ENCODE results near the gene CLASP1. TPM values are rescaled to one million over a fixed set of nuclear protein-coding genes. Genes with fewer than 3 reads are reported as not detected.

Gene CLASP1
- total and polyA plus RNA-seq, 4 donors: 7.5 to 50.0 (median 21.9) TPM

DNA sequence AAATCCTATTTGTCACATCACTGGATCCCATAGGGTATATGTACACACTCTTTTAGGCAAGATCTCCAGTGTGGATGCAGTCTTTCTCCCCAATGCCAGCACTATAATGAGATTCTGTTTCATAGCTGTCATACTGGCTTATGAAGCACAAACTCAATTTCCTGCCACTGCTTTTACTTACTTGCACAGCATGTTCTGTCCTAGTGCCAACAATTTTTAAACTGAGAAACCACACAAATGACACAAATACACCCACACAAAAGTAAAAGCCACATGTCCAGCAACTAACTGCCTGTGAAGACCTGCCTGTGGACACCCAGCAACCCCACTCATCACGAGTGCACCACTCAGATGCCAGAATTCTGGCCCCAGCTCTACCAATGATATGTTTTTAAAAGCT, 148.2 kb downstream of the CLASP1 start:
- WGBS: 92% methylated on average over 1 of the region's 1 CpG
- no peak overlapping the region for H3K27ac ChIP-seq (ENCODE audit: low read depth in 1 of 2, low read length in 2 of 2)
- H3K9ac ChIP-seq (ENCODE audit: low read depth in 1 of 2, low read length in 2 of 2): no peak overlapping the region
- no peak for DNase-seq (ENCODE audit: low spot score)
- no peaks in the 10 kb centered on the region for H3K9me3 ChIP-seq (ENCODE audit: control insufficient read depth in 4 of 4, low read length in 3 of 4)
- H3K27me3 ChIP-seq (ENCODE audit: control insufficient read depth in 4 of 4, insufficient read depth in 4 of 4, low read length in 3 of 4): no peaks in the 10 kb centered on the region
- no peak for TF ChIP-seq FOXA2 (IDR thresholded peaks at IDR 0.05)
- TF ChIP-seq, protein P1, sequence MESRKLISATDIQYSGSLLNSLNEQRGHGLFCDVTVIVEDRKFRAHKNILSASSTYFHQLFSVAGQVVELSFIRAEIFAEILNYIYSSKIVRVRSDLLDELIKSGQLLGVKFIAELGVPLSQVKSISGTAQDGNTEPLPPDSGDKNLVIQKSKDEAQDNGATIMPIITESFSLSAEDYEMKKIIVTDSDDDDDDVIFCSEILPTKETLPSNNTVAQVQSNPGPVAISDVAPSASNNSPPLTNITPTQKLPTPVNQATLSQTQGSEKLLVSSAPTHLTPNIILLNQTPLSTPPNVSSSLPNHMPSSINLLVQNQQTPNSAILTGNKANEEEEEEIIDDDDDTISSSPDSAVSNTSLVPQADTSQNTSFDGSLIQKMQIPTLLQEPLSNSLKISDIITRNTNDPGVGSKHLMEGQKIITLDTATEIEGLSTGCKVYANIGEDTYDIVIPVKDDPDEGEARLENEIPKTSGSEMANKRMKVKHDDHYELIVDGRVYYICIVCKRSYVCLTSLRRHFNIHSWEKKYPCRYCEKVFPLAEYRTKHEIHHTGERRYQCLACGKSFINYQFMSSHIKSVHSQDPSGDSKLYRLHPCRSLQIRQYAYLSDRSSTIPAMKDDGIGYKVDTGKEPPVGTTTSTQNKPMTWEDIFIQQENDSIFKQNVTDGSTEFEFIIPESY (IDR thresholded peaks at IDR 0.05): no peak
- TF ChIP-seq FOXA1 (IDR thresholded peaks at IDR 0.05): no peak
- TF ChIP-seq, protein P2, sequence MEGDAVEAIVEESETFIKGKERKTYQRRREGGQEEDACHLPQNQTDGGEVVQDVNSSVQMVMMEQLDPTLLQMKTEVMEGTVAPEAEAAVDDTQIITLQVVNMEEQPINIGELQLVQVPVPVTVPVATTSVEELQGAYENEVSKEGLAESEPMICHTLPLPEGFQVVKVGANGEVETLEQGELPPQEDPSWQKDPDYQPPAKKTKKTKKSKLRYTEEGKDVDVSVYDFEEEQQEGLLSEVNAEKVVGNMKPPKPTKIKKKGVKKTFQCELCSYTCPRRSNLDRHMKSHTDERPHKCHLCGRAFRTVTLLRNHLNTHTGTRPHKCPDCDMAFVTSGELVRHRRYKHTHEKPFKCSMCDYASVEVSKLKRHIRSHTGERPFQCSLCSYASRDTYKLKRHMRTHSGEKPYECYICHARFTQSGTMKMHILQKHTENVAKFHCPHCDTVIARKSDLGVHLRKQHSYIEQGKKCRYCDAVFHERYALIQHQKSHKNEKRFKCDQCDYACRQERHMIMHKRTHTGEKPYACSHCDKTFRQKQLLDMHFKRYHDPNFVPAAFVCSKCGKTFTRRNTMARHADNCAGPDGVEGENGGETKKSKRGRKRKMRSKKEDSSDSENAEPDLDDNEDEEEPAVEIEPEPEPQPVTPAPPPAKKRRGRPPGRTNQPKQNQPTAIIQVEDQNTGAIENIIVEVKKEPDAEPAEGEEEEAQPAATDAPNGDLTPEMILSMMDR (IDR thresholded peaks at IDR 0.05; ENCODE audit: low read depth, low read length, missing input control): no peak
- no peak for TF ChIP-seq RAD21 (IDR thresholded peaks at IDR 0.05)
- no peak for TF ChIP-seq HNF4A (conservative IDR thresholded peaks at IDR 0.05)
- TF ChIP-seq JUND (IDR thresholded peaks at IDR 0.05): no peak
- no peak for TF ChIP-seq TAF1 (conservative IDR thresholded peaks at IDR 0.05)
- no peak for TF ChIP-seq YY1 (IDR thresholded peaks at IDR 0.05)
- TF ChIP-seq, protein P3, sequence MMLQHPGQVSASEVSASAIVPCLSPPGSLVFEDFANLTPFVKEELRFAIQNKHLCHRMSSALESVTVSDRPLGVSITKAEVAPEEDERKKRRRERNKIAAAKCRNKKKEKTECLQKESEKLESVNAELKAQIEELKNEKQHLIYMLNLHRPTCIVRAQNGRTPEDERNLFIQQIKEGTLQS (IDR thresholded peaks at IDR 0.05): no peak
- TF ChIP-seq SP1 (IDR thresholded peaks at IDR 0.05): no peak
- TF ChIP-seq RXRA (IDR thresholded peaks at IDR 0.05): no peak
- TF ChIP-seq HNF4G (IDR thresholded peaks at IDR 0.05): no peak
- TF ChIP-seq, protein P4, sequence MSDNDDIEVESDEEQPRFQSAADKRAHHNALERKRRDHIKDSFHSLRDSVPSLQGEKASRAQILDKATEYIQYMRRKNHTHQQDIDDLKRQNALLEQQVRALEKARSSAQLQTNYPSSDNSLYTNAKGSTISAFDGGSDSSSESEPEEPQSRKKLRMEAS (IDR thresholded peaks at IDR 0.05): no peak
- H3K36me3 ChIP-seq (ENCODE audit: control insufficient read depth in 4 of 4, insufficient read depth in 3 of 4, low read depth in 1 of 4, low read length in 3 of 4): peaks cover 1 to 34% (median 30%) of the 10 kb centered on the region in 4 donors
- H3K4me1 ChIP-seq (ENCODE audit: control insufficient read depth in 4 of 4, insufficient read depth in 4 of 4, low read length in 3 of 4): no peaks in the 10 kb centered on the region
- H3K4me3 ChIP-seq (ENCODE audit: low read depth in 1 of 3, low read length in 3 of 3): no peak overlapping the region

DNA sequence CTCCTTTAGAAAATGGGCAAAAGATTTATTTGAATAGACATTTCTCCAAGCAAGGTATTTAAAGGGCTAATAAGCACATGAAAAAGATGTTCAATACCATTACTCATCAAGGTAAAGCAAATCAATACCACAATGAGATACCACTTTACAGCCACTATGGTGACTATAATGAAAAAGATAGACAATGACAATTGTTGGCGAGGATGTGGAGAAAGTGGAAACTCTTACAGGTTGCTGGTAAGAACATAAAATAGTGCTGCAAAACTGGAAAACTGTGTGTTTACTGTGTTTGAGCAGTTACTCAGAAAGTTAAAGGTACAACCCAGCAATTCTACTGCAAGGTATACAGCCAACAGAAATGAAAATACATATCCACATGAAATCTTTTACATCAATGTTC, 150.5 kb downstream of the CLASP1 start:
- Histone ChIP-seq H3K36me3 (ENCODE audit: control insufficient read depth in 4 of 4, insufficient read depth in 3 of 4, low read depth in 1 of 4, low read length in 3 of 4) (peaks cover 1 to 28% (median 27%) of the 10 kb centered on the region in 4 donors), H3K4me3 (ENCODE audit: low read depth in 1 of 3, low read length in 3 of 3) (no peak overlapping the region)

More for the DNA sequence above, 150.5 kb downstream of the CLASP1 start:
- WGBS: 99% methylated on average over 1 of the region's 1 CpG
- no peaks in the 10 kb centered on the region for H3K9me3 ChIP-seq (ENCODE audit: control insufficient read depth in 4 of 4, low read length in 3 of 4)
- H3K9ac ChIP-seq (ENCODE audit: low read depth in 1 of 2, low read length in 2 of 2): no peak overlapping the region
- no peak overlapping the region for H3K27ac ChIP-seq (ENCODE audit: low read depth in 1 of 2, low read length in 2 of 2)
- no peaks in the 10 kb centered on the region for H3K4me1 ChIP-seq (ENCODE audit: control insufficient read depth in 4 of 4, insufficient read depth in 4 of 4, low read length in 3 of 4)
- no peak for DNase-seq (ENCODE audit: low spot score)
- H3K27me3 ChIP-seq (ENCODE audit: control insufficient read depth in 4 of 4, insufficient read depth in 4 of 4, low read length in 3 of 4): no peaks in the 10 kb centered on the region
- TF ChIP-seq, protein P1 (IDR thresholded peaks at IDR 0.05): no peak
- no peak for TF ChIP-seq EGR1 (IDR thresholded peaks at IDR 0.05; ENCODE audit: low read depth in 2 of 2)
- no peak for TF ChIP-seq HNF4G (IDR thresholded peaks at IDR 0.05)
- no peak for TF ChIP-seq NR2F2 (IDR thresholded peaks at IDR 0.05)
- no peak for TF ChIP-seq HNF4A (conservative IDR thresholded peaks at IDR 0.05)
- TF ChIP-seq, protein P2 (IDR thresholded peaks at IDR 0.05; ENCODE audit: low read depth, low read length, missing input control): no peak
- TF ChIP-seq, protein P5, sequence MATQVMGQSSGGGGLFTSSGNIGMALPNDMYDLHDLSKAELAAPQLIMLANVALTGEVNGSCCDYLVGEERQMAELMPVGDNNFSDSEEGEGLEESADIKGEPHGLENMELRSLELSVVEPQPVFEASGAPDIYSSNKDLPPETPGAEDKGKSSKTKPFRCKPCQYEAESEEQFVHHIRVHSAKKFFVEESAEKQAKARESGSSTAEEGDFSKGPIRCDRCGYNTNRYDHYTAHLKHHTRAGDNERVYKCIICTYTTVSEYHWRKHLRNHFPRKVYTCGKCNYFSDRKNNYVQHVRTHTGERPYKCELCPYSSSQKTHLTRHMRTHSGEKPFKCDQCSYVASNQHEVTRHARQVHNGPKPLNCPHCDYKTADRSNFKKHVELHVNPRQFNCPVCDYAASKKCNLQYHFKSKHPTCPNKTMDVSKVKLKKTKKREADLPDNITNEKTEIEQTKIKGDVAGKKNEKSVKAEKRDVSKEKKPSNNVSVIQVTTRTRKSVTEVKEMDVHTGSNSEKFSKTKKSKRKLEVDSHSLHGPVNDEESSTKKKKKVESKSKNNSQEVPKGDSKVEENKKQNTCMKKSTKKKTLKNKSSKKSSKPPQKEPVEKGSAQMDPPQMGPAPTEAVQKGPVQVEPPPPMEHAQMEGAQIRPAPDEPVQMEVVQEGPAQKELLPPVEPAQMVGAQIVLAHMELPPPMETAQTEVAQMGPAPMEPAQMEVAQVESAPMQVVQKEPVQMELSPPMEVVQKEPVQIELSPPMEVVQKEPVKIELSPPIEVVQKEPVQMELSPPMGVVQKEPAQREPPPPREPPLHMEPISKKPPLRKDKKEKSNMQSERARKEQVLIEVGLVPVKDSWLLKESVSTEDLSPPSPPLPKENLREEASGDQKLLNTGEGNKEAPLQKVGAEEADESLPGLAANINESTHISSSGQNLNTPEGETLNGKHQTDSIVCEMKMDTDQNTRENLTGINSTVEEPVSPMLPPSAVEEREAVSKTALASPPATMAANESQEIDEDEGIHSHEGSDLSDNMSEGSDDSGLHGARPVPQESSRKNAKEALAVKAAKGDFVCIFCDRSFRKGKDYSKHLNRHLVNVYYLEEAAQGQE (IDR thresholded peaks at IDR 0.05): no peak
- TF ChIP-seq FOXA1 (IDR thresholded peaks at IDR 0.05): no peak
- TF ChIP-seq RXRA (IDR thresholded peaks at IDR 0.05): no peak
- no peak for TF ChIP-seq JUND (IDR thresholded peaks at IDR 0.05)
- no peak for TF ChIP-seq TAF1 (conservative IDR thresholded peaks at IDR 0.05)
- TF ChIP-seq YY1 (IDR thresholded peaks at IDR 0.05): no peak
- TF ChIP-seq RAD21 (IDR thresholded peaks at IDR 0.05): no peak
